Measurements from ENCODE around the gene CLSTN1.

CLSTN1 gene

GRCh38 chr1:9710037-9710436 is 113.7 kb downstream of the CLSTN1 start:
- no peak for DNase-seq

- DNase-seq = no peak
Measured at GRCh38 chr1:9706178-9706577, 117.6 kb downstream of the CLSTN1 start.

- no peak for DNase-seq
Measured at GRCh38 chr1:9705337-9706093, 118.2 kb downstream of the CLSTN1 start.

GRCh38 chr1:9703681-9704080 is 120.1 kb downstream of the CLSTN1 start:
- no peak for DNase-seq

- DNase-seq = no peak
Measured at GRCh38 chr1:9703165-9703509, 120.6 kb downstream of the CLSTN1 start.

GRCh38 chr1:9701665-9702064 is 122.1 kb downstream of the CLSTN1 start:
- DNase-seq = no peak

DNA sequence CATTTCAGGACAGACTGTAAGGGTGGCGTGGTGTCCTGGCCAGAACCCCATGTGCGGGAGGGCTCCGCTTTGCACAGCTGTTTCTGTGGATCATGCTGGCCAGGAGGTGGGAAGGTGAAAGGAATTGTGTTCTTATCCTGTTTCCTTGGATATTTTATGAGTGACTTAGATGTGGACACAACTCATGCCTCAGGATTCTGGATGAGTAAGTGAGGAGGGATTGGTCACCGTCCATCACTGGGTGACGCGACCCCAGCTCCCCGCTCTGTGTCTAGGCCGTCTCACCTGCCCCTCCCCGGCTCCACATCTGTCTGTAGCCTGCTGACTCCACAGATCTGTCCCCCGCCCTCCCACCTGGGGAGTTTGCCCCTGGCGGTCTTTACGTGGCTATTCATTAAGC is 123.4 kb downstream of the CLSTN1 start:
- DNase-seq = no peak

DNA sequence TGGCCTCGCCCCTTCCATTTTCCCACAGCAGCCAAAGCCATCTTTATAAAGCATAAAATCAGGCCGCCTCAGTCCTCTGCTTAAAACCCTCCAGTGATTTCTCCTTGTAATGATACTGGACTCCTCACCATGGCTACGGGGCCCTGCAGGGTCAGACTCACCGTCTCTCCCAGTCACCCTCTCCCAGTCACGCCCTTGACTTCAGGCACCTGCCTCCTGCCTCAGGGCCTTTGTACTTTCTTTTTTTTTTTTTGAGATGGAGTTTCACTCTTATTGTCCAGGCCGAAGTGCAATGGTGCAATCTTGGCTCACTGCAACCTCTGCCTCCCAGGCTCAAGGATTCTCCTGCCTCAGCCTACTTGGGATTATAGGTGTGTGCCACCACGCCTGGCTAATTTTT is 124.4 kb downstream of the CLSTN1 start:
- no peak for DNase-seq

DNA sequence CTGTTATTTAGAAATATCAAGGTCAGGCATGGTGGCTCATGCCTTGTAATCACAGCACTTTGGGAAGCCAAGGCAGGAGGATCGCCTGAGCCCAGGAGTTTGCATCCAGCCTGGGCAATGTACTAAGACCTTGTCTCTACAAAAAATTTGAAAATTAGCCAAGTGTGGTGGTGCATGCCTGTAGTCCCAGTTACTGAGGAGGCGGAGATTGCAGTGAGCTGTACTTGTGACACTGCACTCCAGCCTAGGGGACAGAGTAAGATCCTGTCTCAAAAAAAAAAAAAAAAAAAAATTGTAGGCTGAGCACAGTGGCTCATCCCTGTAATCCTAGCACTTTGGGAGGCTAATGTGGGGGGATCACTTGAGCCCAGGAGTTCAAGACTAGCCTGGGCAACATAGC is 127.0 kb downstream of the CLSTN1 start:
- DNase-seq = no peak

GRCh38 chr1:9691691-9692090 is 132.1 kb downstream of the CLSTN1 start:
- no peak for DNase-seq

DNA sequence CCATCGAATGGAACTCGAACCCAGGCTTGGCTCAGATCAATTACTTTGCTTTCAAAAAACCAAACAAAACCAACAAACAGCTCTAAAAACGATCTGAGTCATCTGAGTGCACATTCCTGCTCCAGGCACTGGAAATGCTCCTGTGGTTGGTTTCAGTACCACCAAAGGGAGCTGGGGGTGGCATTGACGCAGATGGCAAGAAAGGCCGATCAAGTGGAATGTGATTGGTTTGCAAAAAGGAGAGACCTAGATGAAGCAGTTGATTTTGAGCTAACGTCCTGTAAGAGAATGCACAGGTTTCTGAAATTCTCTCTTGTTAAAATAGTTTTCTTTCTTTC is 132.7 kb downstream of the CLSTN1 start:
- no peak for DNase-seq

GRCh38 chr1:9690440-9691107 is 133.2 kb downstream of the CLSTN1 start:
- no peak for DNase-seq

- DNase-seq = no peak
Measured at GRCh38 chr1:9689971-9690381, 133.8 kb downstream of the CLSTN1 start.

GRCh38 chr1:9689011-9689706 is 134.6 kb downstream of the CLSTN1 start:
- peak; percentile 70 for DNase-seq

DNA sequence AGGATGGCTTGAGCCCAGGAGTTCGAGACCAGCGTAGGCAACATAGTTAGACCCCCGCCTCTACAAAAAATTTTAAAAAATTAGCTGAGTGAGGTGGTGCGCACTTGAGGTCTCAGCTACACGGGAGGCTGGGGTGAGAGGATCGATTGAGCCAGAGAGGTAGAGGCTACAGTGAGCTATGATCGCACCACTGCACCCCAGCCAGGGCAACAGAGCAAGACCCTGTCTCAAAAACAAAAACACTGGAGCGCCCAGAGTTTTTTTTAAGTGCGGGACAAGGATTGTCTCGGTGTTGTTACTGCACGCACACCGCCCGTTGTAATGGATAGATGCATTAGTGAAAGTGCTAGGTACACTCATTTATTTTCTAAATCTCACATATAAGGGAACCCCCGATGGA is 135.2 kb downstream of the CLSTN1 start:
- DNase-seq = no peak

DNA sequence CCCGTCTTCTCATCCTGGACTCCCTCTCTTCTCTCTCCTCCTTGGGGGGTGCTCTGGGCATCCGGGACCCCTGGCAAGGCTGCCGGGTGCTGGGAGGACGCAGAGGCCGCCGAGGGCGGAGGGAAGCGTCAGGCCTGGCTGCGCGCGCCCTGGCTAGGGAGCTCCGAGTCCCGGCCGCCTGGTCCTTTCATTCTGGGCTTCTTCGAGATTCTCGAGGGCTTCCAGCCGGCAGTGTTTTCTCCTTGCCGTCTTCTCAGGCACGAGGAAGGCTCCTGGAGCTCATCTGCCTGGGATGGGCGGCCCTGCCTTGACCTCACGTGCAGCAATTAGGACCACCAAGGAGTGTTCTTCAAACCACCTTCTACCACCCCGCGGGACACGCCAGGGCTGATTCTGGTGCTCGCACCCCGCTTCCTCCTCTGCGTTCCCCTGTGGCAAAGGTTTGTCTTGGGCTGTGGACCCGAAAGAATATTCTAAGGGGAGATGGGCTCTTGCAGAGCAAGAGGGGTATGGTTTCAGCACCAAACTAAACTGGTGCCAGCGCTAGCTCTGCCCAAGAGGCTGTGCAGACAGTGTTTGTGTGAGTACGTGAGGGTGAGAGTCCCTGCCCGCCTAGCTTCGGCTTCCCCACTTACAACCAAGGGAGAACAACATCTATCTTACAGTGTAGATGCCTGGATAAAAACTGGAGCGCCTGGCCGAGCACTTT is 135.7 kb downstream of the CLSTN1 start:
- DNase-seq = no peak

- no peak for DNase-seq
Measured at GRCh38 chr1:9687120-9687873, 136.5 kb downstream of the CLSTN1 start.

GRCh38 chr1:9684801-9685200 is 139.0 kb downstream of the CLSTN1 start:
- no peak for DNase-seq

DNA sequence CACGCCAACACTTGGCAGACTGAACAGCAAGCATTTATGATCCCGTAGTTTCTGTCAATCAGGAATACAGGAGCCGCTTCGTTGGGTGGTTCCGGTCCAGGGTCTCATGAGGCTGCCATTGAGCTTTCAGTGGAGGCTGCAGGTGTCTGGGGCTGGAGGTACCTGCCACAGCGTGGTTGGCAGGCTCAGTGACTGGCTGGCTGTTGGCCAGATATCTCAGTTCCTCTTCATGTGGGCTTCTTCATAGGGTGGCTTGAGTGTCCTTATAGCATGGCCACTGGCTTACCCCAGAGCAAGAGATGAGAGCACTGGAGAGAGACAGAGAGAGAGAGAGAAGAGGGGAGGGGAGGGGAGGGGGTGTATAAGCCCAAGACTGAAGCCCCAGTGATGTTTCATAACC is 142.9 kb downstream of the CLSTN1 start:
- no peak for DNase-seq

DNA sequence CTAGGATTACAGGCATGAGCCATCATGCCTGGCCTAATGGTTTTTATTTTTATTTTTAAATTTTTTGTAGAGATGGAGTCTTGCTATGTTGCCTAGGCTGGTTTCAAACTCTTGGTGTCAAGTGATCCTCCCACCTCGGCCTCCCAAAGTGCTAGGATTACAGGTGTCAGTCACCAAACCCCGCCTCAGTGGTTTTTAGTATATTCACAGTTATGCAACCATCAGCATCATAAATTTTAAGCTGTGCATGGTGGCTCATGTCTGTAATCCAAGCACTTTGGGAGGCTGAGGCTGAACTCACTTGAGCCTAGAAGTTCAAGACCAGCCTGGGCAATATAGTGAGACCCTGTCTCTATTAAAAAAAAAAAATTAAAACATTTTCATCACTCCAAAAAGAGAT is 143.7 kb downstream of the CLSTN1 start:
- no peak for DNase-seq
